ENCODE measurements around the gene ZNF77.
"Not testable (repeated sequence)": the region's sequence is repeated elsewhere in the genome, so short reads cannot be mapped to it uniquely, and the experiment has no call there.

Gene ZNF77

DNA sequence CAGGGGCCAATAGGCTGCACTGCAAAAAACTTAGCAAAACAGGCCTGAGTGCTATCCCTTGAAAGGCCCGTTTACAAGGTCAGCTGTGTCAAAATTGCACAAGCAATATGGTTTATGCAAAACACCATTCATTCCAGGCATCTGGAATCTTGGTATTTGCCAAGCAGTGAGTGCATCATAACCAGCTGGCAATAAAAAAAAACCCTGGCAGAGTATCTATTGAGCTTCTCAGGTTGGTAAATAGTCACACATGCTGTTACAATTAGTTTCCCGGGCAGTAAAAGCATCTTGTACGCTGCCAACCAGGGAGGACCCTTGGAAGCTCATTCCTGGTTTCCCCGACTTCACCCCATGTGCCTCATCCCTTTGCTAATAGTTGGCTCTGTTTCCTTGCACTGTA is 21.3 kb downstream of the ZNF77 start:
- in situ Hi-C loops (cut with HindIII; ENCODE audit: low sequenced_read_pairs), result no loop called here

DNA sequence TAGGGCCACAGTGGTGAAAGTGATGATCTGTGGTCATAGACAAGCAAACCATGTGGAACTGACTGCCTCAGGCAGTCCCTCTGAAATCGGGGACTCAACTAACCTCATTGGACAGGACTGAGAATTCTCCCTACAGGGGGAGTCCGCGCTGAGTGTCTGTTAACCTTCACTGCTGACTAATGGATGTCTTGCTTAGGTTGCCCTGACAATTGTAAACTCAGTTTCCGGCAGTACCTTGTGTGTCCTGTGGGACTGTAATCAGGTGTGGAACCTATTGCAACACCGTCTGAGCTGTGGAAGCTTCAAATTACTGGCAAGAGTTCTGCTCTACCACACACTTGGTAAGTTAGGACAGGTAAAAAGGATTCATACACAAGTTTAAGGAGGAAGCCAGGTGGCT is 21.8 kb downstream of the ZNF77 start:
- in situ Hi-C loops (cut with HindIII; ENCODE audit: low sequenced_read_pairs), result no loop called here

DNA sequence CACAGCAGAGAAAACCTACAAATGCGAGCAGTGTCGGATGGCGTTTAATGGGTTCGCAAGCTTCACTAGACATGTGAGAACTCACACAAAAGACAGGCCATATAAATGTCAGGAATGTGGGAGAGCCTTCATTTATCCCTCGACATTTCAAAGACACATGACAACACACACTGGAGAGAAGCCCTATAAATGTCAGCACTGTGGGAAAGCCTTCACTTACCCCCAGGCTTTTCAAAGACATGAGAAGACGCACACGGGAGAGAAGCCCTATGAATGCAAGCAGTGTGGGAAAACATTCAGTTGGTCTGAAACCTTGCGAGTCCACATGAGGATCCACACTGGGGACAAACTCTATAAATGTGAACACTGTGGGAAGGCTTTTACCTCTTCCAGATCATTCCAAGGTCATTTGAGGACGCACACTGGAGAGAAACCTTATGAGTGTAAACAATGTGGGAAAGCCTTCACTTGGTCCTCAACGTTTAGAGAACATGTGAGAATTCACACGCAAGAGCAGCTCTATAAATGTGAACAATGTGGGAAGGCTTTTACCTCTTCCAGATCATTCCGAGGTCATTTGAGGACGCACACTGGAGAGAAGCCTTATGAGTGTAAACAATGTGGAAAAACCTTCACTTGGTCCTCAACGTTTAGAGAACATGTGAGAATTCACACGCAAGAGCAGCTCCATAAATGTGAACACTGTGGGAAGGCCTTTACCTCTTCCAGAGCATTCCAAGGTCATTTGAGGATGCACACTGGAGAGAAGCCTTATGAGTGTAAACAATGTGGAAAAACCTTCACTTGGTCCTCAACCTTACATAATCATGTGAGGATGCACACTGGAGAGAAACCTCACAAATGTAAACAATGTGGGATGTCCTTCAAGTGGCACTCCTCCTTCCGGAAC is 27.2 kb downstream of the ZNF77 start:
- in situ Hi-C loops (cut with HindIII; ENCODE audit: low sequenced_read_pairs), result no loop called here

DNA sequence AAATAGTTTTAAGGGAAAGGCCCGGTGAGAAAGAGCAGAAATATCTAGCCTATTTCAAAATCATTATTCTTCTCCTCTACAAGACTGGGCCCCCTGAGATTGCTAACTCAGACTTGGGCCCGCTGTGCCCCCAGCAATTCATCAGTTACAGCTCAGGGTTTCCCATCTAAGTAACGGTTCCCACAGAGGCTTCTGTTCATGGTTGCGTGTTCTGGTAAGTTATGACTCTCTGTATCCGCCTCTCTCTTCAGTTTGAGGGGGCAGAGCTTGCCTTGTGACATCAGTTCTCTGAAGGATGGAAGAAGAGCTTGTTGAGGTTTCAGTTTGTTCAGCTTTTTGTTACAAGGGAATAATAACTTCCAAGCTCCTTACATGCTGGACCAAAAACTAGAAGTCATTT is 32.5 kb downstream of the ZNF77 start:
- in situ Hi-C loops (cut with HindIII; ENCODE audit: low sequenced_read_pairs), result no loop called here

DNA sequence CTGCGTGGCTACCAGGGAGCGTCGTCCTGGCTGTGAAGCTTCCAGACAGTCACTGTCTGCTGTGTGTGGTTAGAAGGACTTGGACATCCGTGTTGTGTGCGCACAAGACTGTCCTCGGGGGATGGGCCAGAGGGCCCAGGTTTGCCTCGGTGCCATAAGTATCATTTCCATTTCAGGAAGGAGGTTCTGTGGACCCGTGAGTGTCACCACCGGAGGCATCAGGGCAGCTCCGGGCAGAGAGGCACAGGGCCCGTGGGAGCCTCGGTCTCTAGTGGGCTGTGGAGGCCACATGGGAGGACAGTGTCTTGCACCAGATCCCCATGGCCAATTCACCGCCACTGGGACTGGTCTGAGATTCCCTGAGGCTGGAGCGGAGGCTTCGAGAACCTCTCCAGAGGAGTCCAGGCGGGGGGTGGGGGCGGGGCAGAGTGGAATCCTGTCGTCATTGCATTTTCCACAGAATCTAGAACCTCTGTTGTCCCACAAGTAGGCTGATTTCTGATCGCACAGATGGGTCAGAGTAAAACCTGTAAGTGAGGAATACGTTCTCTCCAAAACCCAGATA is 38.1 kb downstream of the ZNF77 start:
- in situ Hi-C loops (cut with HindIII; ENCODE audit: low sequenced_read_pairs), result no loop called here

DNA sequence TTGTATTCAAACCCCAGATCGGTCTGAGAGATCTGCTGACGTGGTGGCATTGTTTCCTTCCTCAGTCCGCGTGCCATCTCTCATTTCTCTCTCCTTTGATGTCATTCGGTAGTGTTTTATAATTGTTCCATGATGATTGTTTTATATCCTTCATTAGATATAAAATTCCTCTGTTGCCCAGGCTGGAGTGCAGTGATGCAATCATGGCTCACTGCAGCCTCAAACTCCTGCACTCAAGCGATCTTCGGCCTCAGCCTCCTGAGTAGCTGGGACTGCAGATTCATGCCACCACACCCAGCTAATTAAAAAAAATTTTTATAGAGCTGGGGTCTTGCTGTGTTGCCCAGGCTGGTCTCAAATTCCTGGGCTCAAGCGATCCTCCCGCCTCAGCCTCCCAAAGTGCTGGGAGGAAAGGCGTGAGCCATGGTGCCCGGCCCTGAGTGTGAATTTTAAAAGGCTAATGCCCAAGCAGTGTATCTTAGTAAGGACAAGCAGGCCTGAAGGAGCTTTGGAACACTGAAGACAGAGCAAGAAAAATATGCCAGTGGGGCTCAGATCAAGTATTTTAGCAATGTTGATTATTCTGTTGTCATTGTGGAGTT is 38.8 kb downstream of the ZNF77 start:
- in situ Hi-C loops (cut with HindIII; ENCODE audit: low sequenced_read_pairs), result no loop called here

DNA sequence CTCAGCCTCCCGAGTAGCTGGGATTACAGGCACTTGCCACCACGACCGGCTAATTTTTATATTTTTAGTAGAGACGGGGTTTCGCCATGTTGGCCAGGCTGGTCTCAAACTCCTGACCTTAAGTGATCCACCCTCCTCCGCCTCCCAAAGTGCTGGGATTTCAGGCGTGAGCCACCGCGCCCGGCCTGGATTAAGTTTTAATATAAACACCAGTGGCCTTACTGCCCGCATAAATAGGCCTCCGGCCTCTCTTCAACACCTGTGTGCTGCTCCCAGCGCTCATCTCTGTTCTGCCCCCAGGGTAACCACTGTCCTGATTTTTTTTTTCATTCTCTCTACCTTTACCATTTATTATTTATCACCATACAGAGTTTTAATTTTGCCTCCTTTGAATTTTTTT is 41.4 kb downstream of the ZNF77 start:
- in situ Hi-C loops (cut with HindIII; ENCODE audit: low sequenced_read_pairs), result not testable (repeated sequence)

DNA sequence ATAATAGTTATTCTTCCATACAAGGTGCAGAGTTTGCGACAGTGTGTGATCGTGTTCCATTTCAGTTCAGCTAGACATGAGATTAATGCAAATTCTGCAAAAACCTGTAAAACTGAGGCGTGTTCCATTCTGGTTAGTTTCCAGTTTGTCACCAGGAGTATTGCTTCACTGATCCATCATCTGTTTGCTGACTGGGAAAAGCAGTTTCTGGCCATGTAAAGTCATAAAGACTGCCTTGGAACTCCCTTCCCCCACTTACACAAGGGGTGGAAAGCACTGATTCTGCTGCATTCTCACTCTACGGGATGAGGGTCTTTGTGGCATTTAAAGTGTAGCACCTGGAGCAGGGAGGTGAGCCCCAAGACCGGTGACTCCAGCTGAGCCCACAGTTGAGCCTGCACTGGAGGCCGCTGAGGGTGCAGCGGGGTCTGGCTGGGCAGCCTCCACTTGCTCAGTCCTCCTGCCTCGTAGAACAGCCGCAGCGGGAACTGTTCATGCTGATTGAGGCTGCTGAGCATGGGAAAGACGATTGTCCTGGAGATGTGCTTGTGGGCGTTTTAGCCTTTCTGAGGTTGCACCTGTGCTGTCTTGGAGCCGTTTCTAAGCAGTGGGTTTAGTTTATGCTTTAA is 42.1 kb downstream of the ZNF77 start:
- in situ Hi-C loops (cut with HindIII; ENCODE audit: low sequenced_read_pairs), result no loop called here

DNA sequence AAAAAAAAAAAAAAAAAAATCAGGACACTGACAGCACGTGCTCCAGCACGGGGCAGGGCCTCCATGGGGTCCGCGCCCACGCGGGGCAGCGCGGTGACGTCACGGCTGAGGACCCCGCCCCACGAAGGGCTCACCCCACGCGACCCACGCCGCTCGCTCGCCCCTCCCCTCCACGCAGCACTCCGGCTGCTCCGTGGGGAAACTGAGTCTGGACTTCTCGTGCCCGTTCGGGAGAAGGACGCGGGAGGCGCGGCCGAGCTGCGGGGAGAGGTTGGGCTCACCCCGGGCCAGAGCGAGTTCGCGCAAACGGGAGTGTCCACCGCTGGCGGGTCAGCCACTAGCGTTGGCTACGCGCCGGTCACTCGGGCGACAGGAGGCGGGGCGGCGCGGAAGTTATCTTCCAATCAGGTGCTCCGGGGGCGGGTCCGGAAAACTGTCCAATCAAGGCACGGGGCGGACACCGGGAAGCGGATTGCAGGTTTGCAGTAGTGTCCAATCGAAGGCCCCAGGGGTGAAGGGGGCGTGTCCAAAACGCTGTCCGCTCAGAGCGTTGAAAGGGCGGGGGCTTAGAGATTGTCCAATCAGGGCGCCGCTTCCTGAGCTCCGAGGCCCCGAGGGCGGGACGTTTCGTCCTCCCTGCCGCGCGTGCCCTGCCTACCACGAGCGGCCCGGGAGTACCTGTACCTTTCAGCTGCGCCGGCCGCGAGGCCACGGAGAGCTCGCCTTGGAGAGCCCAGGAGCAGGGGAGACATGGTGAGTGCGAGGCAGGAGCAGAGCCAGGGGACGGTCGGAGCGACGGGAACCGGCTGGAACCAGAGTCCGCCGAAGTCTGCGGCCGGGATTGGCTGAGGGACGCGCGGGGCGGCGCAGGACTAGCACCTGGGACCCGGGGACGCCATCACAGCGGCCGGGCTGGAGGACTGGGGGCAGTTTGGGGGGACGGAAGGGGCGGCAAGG is 44.2 kb downstream of the ZNF77 start, which contains the start of gene ZNF57:
Gene ZNF57 (plus strand): TSS at position 633 of the 957 bp plus-strand sequence. CDS start 118 bp downstream, at position 751.
- in situ Hi-C loops (cut with HindIII; ENCODE audit: low sequenced_read_pairs), result no loop called here

DNA sequence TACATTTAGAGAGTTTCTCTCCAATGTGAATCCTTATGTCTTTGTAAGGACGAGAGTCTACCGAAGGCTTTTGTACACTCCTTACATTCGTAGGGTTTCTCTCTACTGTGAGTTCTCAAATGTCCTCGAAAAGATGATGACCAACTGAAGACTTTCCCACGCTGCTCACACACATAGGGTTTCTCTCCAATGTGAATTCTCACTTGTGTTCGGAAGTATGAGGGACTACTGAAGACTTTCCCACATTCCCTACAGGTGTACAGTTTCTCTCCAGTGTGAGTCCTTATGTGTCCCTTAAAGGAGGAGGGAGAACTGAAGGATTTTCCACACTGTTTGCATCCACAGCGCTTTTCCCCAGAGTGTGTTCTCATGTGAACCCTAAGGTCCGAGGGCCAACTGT is 48.1 kb downstream of the ZNF77 start:
- in situ Hi-C loops (cut with HindIII; ENCODE audit: low sequenced_read_pairs), result no loop called here

DNA sequence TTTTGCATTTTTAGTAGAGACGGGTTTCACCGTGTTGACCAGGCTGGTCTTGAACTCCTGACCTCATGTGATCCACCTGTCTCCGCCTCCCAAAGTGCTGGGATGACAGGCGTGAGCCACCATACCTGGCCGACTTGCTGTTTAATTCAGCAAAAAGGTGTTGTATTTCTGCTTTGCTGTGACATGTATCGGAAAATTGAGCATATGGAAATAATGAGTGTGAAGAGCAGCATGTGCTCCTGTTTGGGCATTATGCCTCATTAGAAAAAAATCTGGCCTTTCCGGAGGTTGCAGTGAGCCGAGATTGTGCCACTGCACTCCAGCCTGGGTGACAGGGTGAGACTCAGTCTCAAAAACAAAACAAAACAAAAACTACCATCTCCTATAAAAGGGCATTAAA is 54.2 kb downstream of the ZNF77 start:
- in situ Hi-C loops (cut with HindIII; ENCODE audit: low sequenced_read_pairs), result not testable (repeated sequence)

DNA sequence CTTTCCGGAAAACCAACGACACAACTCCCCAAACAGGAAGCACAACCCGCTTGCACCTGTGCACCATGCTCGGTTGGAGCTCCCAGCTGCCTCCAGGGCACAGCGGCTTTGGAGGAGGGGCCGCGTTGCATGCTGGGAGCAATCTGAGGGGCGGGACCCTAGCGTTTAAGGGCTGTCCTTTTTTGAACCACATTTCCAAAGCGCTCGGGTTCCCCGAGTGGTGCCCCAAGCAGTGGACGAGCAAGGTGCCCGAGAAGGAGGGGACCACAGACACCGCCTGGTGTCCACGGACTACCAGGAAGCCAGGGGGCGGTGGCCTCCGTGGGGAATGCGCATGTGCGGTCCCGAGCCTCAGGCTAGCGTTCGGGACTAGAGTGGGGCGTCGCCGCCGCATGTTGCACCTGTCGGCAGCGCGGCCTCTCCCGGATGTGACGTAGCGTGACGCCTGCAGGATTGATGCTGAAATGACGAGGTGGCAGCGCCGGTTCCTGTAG is 56.0 kb downstream of the ZNF77 start:
- in situ Hi-C loops (cut with HindIII; ENCODE audit: low sequenced_read_pairs), result no loop called here

DNA sequence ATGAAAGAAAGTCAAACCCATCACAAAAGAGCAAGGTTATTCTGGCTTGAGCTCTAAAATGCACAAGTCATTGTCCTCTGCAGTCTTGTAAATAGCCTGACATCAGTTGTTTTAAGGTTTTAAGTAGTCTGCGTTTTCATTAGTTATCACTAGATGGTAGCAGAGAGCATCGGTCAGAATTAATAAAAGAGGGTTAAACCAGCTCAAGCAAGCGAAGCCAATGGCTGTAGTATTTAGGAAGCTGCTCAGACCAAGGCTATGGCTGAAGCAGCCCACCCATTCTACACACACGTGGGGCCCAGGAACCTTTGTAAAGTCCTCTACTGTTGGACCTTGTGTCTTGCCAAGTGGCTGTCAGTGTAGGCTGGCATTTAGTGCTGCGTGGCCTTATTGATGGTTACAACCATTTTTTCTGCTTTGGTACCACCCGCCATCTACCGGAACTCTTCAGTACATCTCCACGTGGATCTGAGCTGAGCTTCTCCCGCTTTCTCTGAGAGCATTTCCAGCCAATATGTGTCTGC is 57.3 kb downstream of the ZNF77 start:
- in situ Hi-C loops (cut with HindIII; ENCODE audit: low sequenced_read_pairs), result no loop called here

DNA sequence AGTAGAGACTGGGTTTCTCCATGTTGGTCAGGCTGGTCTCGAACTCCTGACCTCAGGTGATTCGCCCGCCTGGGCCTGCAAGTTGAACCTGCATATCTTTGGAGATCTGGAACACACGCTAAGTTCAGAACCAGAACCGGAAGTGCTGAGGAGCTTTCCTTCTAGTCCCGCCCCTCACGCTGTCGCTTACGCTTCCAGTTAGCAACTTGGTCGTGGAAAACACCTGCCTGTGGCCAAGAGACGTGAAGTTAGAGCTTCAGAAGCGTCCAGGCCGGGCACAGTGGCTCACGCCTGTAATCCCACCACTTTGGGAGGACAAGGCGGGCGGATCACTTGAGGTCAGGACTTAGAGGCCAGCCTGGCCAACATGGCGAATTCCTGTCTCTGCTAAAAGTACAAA is 59.0 kb downstream of the ZNF77 start:
- in situ Hi-C loops (cut with HindIII; ENCODE audit: low sequenced_read_pairs), result no loop called here

DNA sequence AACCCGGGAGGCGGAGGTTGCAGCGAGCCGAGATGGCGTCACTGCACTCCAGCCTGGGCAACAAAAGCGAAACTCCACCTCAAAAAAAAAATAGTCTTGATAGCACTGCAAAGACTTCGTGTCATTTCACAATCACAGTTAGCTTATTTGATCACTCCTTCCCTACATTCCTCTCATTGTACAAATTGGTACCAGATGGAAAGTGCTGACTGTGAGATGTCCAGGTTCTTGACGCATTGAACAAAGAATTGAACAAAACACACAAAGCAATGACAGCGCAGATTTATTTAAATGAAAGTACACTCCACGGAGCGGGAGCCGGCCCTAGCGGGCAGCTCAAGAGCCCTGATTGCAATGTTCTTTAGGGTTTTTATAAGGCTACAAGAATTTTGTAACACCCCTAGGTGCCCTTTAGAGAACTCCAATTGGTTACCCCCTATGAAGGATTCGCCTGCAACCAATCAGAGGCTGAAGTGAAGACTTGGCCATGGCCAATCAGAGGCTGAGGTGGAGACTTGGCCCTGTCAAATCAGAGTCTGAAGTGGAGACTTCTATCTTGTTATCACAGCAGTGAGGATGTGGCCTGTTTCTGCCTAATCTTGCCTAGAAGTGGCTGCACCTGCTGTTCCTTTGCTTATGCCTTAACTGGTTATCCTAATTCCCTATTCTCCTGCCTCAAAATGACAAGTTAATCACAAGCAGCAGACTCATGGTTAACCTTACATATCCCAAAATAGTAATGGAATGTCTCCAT is 60.9 kb downstream of the ZNF77 start:
- in situ Hi-C loops (cut with HindIII; ENCODE audit: low sequenced_read_pairs), result no loop called here
